ENCODE results near the gene B4GALNT3. TPM values are rescaled to one million over a fixed set of nuclear protein-coding genes. Genes with fewer than 3 reads are reported as not detected.

The B4GALNT3 gene
- polyA plus RNA-seq, 2 of the 4 experiments (the other 2 are of a cell fraction): 0.43 to 0.53 TPM

DNA sequence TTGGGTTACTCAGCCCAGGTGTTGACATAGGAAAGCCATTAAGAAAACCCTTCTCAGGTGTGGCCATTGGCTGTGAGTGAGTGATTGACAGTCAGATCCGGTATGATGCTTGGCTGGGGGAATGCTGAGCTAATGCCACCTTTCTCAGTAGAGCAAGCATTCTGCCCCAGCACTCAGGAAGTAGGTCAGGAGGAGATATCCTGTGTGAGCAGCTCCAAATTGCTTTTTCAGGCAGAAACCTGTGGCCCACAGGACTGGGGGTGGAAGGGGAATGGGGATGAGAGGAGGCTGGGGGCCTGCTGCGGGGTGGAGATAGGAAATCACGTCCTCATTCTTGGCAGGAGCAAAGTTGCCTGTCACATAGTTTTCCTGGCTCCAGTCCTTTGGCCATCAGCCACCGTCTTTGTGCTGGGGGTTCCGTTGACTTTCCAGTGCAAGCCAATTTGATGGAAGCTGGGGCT is 147.8 kb downstream of the B4GALNT3 start:
- no peaks in the 10 kb centered on the region for H3K9me3 ChIP-seq
- ATAC-seq (no peak), DNase-seq (ENCODE audit: low read depth in 1 of 2, low spot score in 1 of 2) (no peak), FAIRE-seq (no peak)
- H3K27ac ChIP-seq: peak overlapping the region in 1 of 2 experiments; percentile 30; a peak in 1 of 6 replicates
- CTCF ChIA-PET: interaction anchor here (0.8 to 6.3 kb wide), 5 partner anchors 28 to 144 kb away, joined by 3 to 34 read pairs (median 4); partner anchors contain the start of gene WNK1
- POLR2A ChIA-PET: no interaction called here
- 89% methylated on average over 5 of the region's 5 CpGs for WGBS (ENCODE audit: missing lambda C conversion rate)
- peaks cover 12% of the 10 kb centered on the region for H3K4me1 ChIP-seq
- H3K4me2 ChIP-seq: no peak overlapping the region
- TF ChIP-seq NPAS2 (CRISPR knock-in tag; IDR thresholded peaks at IDR 0.05; ENCODE audit: borderline replicate concordance) (no peak), BHLHE40 (IDR thresholded peaks at IDR 0.05; ENCODE audit: low read depth, low read length) (no peak), JUNB (IDR thresholded peaks at IDR 0.05) (no peak), FOSL2 (IDR thresholded peaks at IDR 0.05) (no peak), FOSL2 (CRISPR knock-in tag; IDR thresholded peaks at IDR 0.05) (no peak), POLR2A (IDR thresholded peaks at IDR 0.05; ENCODE audit: low read length) (no peak), NR3C1 (IDR thresholded peaks at IDR 0.05) (no peak), JUN (IDR thresholded peaks at IDR 0.05) (no peak)
- TF ChIP-seq, protein P1, sequence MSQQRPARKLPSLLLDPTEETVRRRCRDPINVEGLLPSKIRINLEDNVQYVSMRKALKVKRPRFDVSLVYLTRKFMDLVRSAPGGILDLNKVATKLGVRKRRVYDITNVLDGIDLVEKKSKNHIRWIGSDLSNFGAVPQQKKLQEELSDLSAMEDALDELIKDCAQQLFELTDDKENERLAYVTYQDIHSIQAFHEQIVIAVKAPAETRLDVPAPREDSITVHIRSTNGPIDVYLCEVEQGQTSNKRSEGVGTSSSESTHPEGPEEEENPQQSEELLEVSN (IDR thresholded peaks at IDR 0.05; ENCODE audit: borderline replicate concordance, low read depth): no peak
- TF ChIP-seq, protein P2, sequence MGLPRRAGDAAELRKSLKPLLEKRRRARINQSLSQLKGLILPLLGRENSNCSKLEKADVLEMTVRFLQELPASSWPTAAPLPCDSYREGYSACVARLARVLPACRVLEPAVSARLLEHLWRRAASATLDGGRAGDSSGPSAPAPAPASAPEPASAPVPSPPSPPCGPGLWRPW (IDR thresholded peaks at IDR 0.05): no peak
- H3K4me3 ChIP-seq: no peak overlapping the region

DNA sequence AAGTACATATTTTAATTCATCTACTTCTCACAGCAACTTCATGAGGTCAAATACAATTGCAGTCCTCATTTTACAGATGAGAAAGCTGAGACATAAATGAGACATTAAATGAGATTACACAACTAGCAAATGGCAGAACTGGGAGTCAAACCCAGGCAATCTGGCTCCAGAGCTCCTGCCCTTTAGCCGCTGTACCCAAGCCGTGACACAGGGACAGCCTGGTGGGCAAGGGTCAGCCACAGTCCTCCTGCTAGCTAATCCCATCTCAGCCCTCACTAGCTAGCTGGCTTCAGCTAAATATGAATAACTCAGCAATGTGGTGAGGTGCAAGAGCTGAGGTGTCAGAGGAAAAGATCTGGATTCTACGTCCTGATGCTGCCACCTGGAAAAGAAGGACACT is 148.7 kb downstream of the B4GALNT3 start:
- Histone ChIP-seq H3K4me3 (no peak overlapping the region), H3K4me1 (peaks cover 12% of the 10 kb centered on the region), H3K9me3 (no peaks in the 10 kb centered on the region), H3K4me2 (no peak overlapping the region), H3K27ac (no peak overlapping the region)
- ChIA-PET CTCF (interaction anchor here (1.2 to 6.3 kb wide), 5 partner anchors 18 to 143 kb away, joined by 3 to 34 read pairs (median 4); partner anchors contain the start of gene WNK1), POLR2A (no interaction called here)
- 92% methylated on average over 3 of the region's 3 CpGs for WGBS (ENCODE audit: missing lambda C conversion rate)
- DNase-seq (ENCODE audit: low read depth in 1 of 2, low spot score in 1 of 2): no peak
- TF ChIP-seq NFE2L2 (conservative IDR thresholded peaks at IDR 0.05; ENCODE audit: low read length) (no peak), TP53 (CRISPR knock-in tag; IDR thresholded peaks at IDR 0.05) (no peak), KDM1A (IDR thresholded peaks at IDR 0.05; ENCODE audit: low read depth) (no peak), CHD2 (IDR thresholded peaks at IDR 0.05; ENCODE audit: low read length, partially characterized antibody) (no peak), ZC3H11A (IDR thresholded peaks at IDR 0.05) (no peak), JUNB (IDR thresholded peaks at IDR 0.05) (no peak), HDAC2 (IDR thresholded peaks at IDR 0.05) (no peak), HOXB13 (CRISPR knock-in tag; IDR thresholded peaks at IDR 0.05; ENCODE audit: low read depth) (no peak)
- TF ChIP-seq, protein P3, sequence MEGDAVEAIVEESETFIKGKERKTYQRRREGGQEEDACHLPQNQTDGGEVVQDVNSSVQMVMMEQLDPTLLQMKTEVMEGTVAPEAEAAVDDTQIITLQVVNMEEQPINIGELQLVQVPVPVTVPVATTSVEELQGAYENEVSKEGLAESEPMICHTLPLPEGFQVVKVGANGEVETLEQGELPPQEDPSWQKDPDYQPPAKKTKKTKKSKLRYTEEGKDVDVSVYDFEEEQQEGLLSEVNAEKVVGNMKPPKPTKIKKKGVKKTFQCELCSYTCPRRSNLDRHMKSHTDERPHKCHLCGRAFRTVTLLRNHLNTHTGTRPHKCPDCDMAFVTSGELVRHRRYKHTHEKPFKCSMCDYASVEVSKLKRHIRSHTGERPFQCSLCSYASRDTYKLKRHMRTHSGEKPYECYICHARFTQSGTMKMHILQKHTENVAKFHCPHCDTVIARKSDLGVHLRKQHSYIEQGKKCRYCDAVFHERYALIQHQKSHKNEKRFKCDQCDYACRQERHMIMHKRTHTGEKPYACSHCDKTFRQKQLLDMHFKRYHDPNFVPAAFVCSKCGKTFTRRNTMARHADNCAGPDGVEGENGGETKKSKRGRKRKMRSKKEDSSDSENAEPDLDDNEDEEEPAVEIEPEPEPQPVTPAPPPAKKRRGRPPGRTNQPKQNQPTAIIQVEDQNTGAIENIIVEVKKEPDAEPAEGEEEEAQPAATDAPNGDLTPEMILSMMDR (IDR thresholded peaks at IDR 0.05): no peak
- ATAC-seq: no peak
- FAIRE-seq: no peak

DNA sequence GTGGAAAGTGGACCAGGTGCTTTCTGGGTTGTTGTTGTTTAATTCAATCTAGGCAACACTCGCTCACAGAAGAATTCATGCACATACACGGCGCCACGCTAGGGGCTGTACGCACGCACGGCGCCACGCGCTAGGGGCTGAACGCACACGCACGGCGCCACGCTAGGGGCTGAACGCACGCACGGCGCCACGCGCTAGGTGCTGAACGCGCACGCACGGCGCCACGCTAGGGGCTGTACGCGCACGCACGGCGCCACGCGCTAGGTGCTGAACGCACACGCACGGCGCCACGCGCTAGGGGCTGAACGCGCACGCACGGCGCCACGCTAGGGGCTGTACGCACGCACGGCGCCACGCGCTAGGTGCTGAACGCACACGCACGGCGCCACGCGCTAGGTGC is 149.2 kb downstream of the B4GALNT3 start:
- Histone ChIP-seq H3K4me1 (peaks cover 13% of the 10 kb centered on the region), H3K27ac (no peak overlapping the region), H3K4me2 (no peak overlapping the region), H3K9me3 (no peaks in the 10 kb centered on the region), H3K4me3 (no peak overlapping the region)
- WGBS (ENCODE audit: missing lambda C conversion rate): 93% methylated on average over 49 of the region's 58 CpGs
- ChIA-PET CTCF (interaction anchor here (1.2 to 6.3 kb wide), 4 partner anchors 17 to 143 kb away, joined by 3 to 34 read pairs (median 8); partner anchors contain the start of gene WNK1), POLR2A (no interaction called here)
- DNase-seq (ENCODE audit: low read depth in 1 of 2, low spot score in 1 of 2): no peak
- no peak for FAIRE-seq
- TF ChIP-seq, protein P1 (IDR thresholded peaks at IDR 0.05; ENCODE audit: borderline replicate concordance, low read depth): no peak
- TF ChIP-seq ZC3H11A (IDR thresholded peaks at IDR 0.05) (no peak), NFE2L2 (conservative IDR thresholded peaks at IDR 0.05; ENCODE audit: low read length) (no peak), EP300 (IDR thresholded peaks at IDR 0.05) (no peak), EHF (CRISPR knock-in tag; IDR thresholded peaks at IDR 0.05) (no peak)
- no peak for ATAC-seq
